ENCODE measurements around the gene PDF.

GRCh38 chr16:69315486-69316311 lies 14.7 kb downstream of the PDF start:
- TF ChIP-seq EZH2 (IDR thresholded peaks at IDR 0.05; ENCODE audit: insufficient read depth, poor library complexity, severe bottlenecking) = no peak
- TF ChIP-seq EZH2phosphoT487 (IDR thresholded peaks at IDR 0.05; ENCODE audit: insufficient read depth, low read depth) = no peak
